GM18870 (cell line): ENCODE results near the gene ATP6V0E1.
A peak's percentile ranks its signal among the peaks of the same experiment; 100 is the strongest.
"Not testable (repeated sequence)": the region's sequence is repeated elsewhere in the genome, so short reads cannot be mapped to it uniquely, and the experiment has no call there.

Source experiments
- ATAC-seq: cut with Tn5 transposase; IDR thresholded peaks from one replicate; pipeline ENCODE4 v1.9.1; 2021; ENCODE audit warnings: moderate library complexity; ENCODE audit not compliant: unreplicated experiment

Gene ATP6V0E1

GRCh38 chr5:173032730-173033129 is 49.2 kb downstream of the ATP6V0E1 start:
- ATAC-seq: no peak

GRCh38 chr5:173033923-173034322 is 50.4 kb downstream of the ATP6V0E1 start:
- ATAC-seq: no peak

GRCh38 chr5:173035904-173036707 is 52.5 kb downstream of the ATP6V0E1 start:
- ATAC-seq: peak; percentile 54

GRCh38 chr5:173039188-173039587 is 55.6 kb downstream of the ATP6V0E1 start:
- no peak for ATAC-seq

GRCh38 chr5:173039964-173040363 is 56.4 kb downstream of the ATP6V0E1 start:
- ATAC-seq: no peak

GRCh38 chr5:173041881-173042762 is 58.6 kb downstream of the ATP6V0E1 start:
- no peak for ATAC-seq

- no peak for ATAC-seq
Observed at GRCh38 chr5:173042763-173043107, 59.2 kb downstream of the ATP6V0E1 start.

- no peak for ATAC-seq
Observed at GRCh38 chr5:173045474-173045873, 61.9 kb downstream of the ATP6V0E1 start.

- ATAC-seq: not testable (repeated sequence)
Observed at GRCh38 chr5:173047096-173047837, 63.7 kb downstream of the ATP6V0E1 start.

- no peak for ATAC-seq
Observed at GRCh38 chr5:173047838-173048105, 64.2 kb downstream of the ATP6V0E1 start.

GRCh38 chr5:173050791-173051190 is 67.2 kb downstream of the ATP6V0E1 start:
- no peak for ATAC-seq

GRCh38 chr5:173051746-173052145 is 68.2 kb downstream of the ATP6V0E1 start:
- ATAC-seq: no peak

GRCh38 chr5:173053041-173053440 is 69.5 kb downstream of the ATP6V0E1 start:
- no peak for ATAC-seq

GRCh38 chr5:173055042-173055721 is 71.6 kb downstream of the ATP6V0E1 start:
- no peak for ATAC-seq

- ATAC-seq: peak; percentile 9
Observed at GRCh38 chr5:173055722-173055982, 72.1 kb downstream of the ATP6V0E1 start.

- peak; percentile 64 for ATAC-seq
Observed at GRCh38 chr5:173055983-173056782, 72.6 kb downstream of the ATP6V0E1 start, which contains the start of gene CREBRF. Gene CREBRF (plus strand): TSS chr5:173056352. CDS start chr5:173080776, 24,424 bp downstream.

- no peak for ATAC-seq
Observed at GRCh38 chr5:173056783-173057061, 73.2 kb downstream of the ATP6V0E1 start.

- peak; percentile 83 for ATAC-seq
Observed at GRCh38 chr5:173057062-173057924, 73.7 kb downstream of the ATP6V0E1 start.

GRCh38 chr5:173062141-173062540 is 78.6 kb downstream of the ATP6V0E1 start:
- ATAC-seq: no peak

GRCh38 chr5:173065155-173065554 is 81.6 kb downstream of the ATP6V0E1 start:
- no peak for ATAC-seq
